Inflammatory macrophage treated with lipopolysaccharide for 4 hours (primary cell): ENCODE data around the gene NUDT3.
"Not testable (repeated sequence)": the region's sequence is repeated elsewhere in the genome, so short reads cannot be mapped to it uniquely, and the experiment has no call there.

Source experiments
- DNase-seq: peaks from one replicate; pipeline ENCODE4 v3.0.0-alpha.2; 2020

NUDT3 gene

GRCh38 chr6:34391786-34392496, 528 bp downstream of the NUDT3 start:
- peak; percentile 68 for DNase-seq

DNA sequence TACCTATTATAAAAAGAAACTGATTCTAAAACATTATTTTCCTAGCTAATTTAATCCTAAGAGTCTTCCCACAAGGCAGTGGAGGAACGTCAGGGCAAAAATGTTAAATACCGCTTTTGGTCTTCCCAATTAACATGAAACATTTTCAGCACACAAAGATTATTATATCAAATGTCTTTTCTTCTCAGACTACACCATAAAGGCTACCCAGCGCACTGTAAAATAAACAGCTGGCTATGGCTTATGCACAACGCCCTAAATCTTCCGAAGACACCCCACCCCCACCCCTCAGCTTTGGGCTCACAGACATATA, 1.0 kb downstream of the NUDT3 start:
- no peak for DNase-seq

GRCh38 chr6:34390531-34391472, 1.7 kb downstream of the NUDT3 start:
- peak; percentile 86 for DNase-seq

DNA sequence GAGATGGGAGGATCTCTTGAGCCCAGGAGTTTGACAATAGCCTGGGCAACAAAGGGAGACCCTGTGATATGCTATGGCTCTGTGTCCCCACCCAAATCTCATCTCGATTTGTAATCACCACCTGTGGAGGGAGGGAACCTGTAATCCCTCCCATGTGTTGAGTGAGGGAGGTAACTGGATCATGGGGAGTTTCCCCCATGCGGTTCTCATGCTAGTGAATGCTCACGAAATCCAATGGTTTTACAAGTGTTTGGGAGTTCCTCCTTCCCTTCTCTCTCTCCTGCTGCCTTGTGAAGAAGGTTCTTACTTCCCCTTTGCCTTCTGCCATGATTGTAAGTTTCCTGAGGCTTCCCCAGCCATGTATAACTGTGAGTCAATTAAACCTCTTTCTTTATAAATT, 3.4 kb downstream of the NUDT3 start:
- peak; percentile 45 for DNase-seq

DNA sequence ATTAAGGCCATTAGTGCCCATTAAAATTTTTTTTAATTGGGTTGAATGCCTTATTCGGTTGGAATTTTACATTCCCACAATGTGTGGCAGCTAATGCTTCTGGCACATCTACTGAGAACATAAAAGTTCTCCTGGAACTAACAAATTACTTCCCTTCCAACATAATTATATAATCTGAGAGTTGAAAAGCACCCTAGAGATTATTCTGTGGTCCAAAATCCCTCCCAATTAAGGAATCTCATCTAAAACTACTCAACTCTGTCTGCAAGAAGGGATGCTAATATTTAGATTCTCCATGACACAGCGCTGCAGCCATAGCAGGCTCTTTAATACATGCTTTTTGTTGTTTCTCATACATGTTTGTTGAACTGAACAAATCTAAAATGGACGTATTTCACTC, 4.0 kb downstream of the NUDT3 start:
- no peak for DNase-seq

GRCh38 chr6:34386316-34387137, 5.9 kb downstream of the NUDT3 start:
- DNase-seq: peak; percentile 71

- DNase-seq: no peak
Measured at GRCh38 chr6:34385793-34386195, 6.7 kb downstream of the NUDT3 start.

GRCh38 chr6:34384321-34385153, 7.9 kb downstream of the NUDT3 start:
- peak; percentile 59 for DNase-seq

- DNase-seq: peak; percentile 74
Measured at GRCh38 chr6:34383656-34384320, 8.7 kb downstream of the NUDT3 start.

GRCh38 chr6:34383161-34383631, 9.3 kb downstream of the NUDT3 start:
- DNase-seq: peak; percentile 59

GRCh38 chr6:34381081-34381480, 11.4 kb downstream of the NUDT3 start:
- peak; percentile 36 for DNase-seq

GRCh38 chr6:34378470-34378869, 14.0 kb downstream of the NUDT3 start:
- DNase-seq: no peak

DNA sequence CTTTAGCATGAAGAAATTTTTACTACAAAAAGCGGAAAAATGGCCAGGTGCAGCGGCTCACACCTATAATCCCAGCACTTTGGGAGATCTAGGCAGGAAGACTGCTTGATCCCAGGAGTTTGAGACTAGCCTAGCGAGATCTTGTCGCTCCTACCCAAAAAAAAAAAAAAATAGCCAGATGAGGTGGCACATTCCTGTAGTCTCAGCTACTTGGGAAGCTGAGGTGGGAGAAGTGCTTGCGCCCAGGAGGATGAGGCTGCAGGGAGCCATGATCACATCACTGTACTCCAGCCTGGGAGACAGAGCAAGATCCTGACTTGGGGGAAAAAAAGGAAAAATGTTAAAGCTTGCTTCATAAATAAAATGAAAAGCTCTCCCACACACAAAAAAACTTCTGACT, 14.5 kb downstream of the NUDT3 start:
- peak; percentile 15 for DNase-seq

GRCh38 chr6:34377571-34377970, 14.9 kb downstream of the NUDT3 start:
- not testable (repeated sequence) for DNase-seq

GRCh38 chr6:34375833-34376232, 16.6 kb downstream of the NUDT3 start:
- no peak for DNase-seq

- peak; percentile 7 for DNase-seq
Measured at GRCh38 chr6:34374508-34374907, 18.0 kb downstream of the NUDT3 start.

DNA sequence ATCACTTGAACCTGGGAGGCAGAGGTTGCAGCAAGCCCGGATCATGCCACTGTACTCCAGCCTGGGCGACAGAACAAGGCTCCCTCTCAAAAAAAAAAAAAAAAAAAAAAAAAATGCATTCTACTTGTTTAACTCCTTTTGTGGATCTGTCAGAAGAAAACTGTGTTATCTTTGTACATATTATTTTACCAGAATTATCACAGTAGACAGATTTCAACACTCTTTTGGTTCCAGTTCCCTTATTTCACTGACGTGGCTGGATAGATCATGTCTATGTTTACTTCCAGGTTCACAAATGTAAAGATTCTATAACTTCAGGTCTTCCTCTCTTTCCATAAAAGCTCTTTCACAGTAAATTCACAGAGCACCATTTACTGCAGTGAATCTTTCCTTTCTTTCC, 18.4 kb downstream of the NUDT3 start:
- peak; percentile 89 for DNase-seq

GRCh38 chr6:34373511-34373910, 19.0 kb downstream of the NUDT3 start:
- no peak for DNase-seq

DNA sequence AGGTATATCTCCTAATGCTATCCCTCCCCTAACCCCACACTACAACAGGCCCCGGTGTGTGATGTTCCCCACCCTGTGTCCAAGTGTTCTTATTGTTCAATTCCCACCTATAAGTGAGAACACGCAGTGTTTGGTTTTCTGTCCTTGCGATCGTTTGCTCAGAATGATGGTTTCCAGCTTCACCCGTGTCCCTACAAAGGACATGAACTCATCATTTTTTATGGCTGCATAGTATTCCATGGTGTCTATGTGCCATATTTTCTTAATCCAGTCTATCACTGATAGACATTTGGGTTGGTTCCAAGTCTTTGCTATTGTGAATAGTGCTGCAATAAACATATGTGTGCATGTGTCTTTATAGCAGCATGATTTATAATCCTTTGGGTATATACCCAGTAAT, 20.6 kb downstream of the NUDT3 start:
- DNase-seq: not testable (repeated sequence)

- peak; percentile 76 for DNase-seq
Measured at GRCh38 chr6:34370361-34370760, 22.1 kb downstream of the NUDT3 start.

GRCh38 chr6:34369385-34369784, 23.1 kb downstream of the NUDT3 start:
- no peak for DNase-seq

DNA sequence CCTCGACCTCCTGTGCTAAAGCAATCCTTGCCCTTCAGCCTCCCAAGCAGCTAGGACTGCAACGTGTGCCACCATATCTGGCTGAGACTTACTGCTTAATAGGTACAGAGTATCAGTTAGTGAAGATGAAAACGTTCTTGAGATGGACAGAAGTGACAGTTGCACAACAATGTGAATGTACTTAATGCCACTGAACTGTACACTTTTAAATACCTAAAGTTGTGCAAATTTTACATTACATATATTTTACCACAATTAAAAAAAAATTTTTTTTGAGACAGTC, 25.9 kb downstream of the NUDT3 start:
- no peak for DNase-seq
